GM19238 (cell line): ENCODE measurements around the gene EPOP.

Experiments
- DNase-seq: peaks from one replicate; pipeline ENCODE4 v3.0.0; 2011; ENCODE audit warnings: low spot score; ENCODE audit not compliant: insufficient read length

The EPOP gene

DNA sequence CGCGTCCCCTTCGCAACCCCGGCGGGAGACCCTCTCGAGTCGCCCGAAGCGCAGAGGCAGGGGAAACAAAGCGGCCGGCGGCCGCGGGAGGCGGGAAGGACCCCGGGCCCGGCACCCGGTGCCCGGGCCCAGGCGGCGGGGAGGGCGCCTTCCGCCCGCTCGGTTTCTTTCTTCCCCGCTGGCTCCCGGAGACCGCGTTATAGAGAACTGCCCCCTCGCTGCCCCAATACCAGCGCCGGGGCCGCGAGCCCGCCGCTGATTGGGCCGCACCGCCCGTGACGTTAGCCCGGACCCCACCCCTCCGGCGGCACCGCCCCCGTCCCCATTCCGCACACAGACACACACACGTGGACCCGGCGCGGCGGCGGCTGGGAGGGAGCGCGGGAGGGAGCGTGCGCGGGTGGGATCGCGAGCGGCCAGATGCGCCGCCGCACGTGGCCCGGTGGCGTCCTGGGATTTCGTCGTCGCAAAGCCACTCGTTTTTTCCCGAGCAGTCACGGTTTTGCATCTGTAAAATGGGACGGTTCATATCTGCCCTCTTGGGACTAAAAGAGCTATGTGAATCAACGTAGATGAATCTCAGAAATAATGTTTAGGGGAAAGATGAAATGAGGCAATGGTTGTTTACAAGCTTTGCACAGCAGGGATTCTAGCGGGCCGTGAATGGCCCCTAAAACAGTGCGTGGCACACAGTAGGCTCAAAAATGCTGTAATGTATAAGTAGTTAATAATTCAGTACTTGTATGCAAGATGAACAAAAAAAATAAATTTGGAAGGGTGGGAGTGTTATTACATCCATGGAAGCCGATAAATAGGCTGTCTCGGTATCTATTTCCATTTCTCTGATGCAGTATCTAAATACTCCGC lies at the start of gene EPOP:
EPOP (minus strand) TSS at position 209 of the 867 bp plus-strand sequence. CDS start 462 bp downstream, outside the sequence.
- peak; percentile 79 for DNase-seq

DNA sequence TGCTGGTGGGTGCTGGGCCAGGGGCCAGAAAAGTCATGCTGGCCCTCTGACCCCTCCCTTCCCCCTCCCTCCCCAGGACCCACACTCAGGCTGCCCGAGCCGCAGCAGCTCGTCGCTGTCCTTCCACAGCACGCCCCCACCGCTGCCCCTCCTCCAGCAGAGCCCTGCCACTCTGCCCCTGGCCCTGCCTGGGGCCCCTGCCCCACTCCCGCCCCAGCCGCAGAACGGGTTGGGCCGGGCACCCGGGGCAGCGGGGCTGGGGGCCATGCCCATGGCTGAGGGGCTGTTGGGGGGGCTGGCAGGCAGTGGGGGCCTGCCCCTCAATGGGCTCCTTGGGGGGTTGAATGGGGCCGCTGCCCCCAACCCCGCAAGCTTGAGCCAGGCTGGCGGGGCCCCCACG lies 47.0 kb upstream of the EPOP start:
- DNase-seq: no peak

DNA sequence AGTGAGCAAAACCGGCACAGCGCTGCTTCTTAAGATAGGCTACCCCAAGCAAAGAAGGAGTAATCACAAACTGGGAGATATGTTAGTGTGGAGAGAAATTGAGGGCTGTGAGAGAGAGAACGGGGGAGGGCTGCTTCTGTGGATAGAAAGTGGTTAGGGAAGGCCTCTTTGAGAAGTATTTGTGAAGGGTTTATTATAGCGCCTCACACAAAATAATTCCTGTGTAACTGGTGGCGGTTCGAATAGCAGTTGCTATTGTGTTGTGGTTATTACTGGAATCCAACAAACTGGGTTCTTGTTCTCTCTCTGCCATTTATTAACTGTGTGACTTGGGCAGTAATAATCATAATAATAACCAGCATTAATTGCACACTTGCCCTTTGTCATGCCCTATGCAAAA lies 46.2 kb upstream of the EPOP start:
- DNase-seq: no peak

DNA sequence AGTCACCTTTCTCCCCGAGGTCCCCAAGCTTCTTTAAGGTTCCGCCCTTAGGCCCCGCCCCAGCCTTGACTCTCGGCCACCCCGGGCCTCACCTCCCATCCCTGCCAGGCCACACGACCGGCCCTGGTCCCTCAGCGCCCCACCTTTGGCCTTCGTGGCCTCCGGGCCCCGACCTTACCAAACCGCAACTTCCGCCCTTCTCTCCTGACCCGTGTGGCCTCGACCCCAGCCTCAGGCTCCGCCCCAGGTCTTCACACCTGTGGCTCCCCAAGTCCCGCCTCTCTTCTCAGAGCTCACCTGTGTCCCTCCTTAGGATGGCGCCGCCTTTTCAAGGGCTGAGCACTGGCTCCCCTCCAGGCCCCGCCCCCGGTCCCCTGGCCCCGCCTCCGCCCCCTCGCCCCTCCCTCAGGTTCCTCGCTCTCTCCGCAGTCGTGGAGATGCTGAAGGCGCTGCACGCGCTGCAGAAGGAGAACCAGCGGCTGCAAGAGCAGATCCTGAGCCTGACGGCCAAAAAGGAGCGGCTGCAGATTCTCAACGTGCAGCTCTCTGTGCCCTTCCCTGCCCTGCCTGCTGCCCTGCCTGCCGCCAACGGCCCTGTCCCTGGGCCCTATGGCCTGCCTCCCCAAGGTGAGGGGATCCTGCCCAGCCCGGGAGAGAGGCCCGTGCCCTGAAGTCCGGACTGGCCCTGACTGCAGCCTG lies 45.3 kb upstream of the EPOP start:
- DNase-seq: no peak

DNA sequence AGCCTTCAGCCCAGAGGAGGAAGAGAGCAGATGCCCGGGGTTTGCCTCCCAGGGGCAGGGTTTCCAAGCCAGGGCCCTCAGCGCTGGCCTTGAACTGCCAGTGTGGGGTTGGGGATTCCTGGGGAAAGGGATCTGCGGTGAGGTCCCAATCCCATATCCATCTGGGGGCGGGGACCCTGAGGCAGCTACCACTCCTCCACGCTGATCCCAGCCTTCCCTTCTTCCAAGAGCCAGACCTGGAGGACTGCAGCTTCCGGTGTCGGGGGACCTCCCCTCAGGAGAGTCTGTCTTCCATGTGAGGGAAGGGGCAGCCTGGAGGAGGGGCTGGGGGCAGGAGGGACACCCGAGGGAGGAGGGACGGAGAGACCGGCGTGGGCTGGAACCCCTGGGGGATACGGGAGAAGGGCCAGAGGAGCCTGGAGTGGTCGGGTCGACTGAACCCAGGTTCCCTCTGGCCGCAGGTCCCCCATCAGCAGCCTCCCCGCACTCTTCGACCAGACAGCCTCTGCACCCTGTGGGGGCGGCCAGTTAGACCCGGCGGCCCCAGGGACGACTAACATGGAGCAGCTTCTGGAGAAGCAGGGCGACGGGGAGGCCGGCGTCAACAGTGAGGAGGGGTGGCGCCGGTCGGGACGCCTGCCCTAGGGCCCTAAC lies 44.7 kb upstream of the EPOP start:
- no peak for DNase-seq

DNA sequence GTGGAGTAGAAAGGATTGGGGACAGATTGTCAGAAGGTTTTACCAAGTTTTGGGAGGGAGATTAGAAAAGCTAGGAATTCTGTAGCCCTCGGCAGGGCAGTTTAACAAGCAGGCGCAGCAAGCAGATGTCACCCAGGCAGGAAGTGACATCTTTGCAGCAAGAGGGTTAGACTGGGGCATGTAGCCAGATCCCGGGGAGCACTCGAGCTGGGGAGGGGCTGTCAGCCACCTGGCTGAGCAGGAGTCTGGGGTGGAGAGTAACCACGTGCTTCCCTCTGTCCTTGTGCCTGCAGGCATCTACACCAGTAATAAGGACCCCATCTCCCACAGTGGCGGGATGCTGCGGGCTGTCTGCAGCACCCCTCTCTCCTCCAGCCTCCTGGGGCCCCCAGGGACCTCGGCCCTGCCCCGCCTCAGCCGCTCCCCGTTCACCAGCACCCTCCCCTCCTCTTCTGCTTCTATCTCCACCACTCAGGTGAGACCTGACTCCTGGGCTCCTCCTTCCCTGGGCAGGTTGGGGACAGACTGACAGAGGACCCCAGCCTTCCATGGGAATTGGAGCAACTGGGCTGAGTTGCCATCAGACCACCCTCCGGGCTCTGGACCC lies 42.5 kb upstream of the EPOP start:
- DNase-seq: no peak

DNA sequence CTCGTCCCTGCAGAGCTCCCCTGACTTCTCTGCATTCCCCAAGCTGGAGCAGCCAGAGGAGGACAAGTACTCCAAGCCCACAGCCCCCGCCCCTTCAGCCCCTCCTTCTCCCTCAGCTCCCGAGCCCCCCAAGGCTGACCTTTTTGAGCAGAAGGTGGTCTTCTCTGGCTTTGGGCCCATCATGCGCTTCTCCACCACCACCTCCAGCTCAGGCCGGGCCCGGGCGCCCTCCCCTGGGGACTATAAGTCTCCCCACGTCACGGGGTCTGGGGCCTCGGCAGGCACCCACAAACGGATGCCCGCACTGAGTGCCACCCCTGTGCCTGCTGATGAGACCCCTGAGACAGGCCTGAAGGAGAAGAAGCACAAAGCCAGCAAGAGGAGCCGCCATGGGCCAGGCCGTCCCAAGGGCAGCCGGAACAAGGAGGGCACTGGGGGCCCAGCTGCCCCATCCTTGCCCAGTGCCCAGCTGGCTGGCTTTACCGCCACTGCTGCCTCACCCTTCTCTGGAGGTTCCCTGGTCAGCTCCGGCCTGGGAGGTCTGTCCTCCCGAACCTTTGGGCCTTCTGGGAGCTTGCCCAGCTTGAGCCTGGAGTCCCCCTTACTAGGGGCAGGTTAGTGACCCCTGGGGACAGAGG lies 41.7 kb upstream of the EPOP start:
- no peak for DNase-seq

DNA sequence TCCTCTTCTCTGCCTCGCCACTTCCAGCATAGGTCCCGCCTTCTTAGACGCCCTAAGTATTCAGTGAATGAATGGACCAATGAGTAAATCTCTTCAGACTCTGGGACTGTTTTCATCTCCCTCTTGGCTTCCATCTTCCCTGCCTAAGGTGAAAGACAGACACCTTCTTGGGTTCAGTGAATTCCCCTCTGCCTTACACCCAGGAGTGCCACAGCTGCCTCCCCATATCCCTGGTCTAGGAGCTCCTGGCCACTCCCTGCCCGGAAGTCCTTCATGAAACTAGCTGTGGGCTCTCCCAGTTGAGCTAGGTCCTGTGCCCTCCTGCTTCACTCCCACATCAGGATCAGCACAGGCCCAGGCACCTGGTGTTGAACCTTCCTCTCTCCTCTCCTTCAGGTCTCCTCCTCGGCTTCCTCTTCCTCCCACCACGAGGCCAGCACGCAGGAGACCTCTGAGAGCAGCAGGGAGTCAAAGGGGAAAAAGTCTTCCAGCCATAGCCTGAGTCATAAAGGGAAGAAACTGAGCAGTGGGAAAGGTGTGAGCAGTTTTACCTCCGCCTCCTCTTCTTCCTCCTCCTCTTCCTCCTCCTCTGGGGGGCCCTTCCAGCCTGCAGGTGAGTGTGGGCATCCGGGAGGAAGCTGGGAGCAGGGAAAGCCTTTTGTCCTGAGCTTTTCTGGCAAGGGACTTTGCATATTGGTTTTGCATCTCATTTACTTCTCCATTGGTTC lies 40.6 kb upstream of the EPOP start:
- no peak for DNase-seq

DNA sequence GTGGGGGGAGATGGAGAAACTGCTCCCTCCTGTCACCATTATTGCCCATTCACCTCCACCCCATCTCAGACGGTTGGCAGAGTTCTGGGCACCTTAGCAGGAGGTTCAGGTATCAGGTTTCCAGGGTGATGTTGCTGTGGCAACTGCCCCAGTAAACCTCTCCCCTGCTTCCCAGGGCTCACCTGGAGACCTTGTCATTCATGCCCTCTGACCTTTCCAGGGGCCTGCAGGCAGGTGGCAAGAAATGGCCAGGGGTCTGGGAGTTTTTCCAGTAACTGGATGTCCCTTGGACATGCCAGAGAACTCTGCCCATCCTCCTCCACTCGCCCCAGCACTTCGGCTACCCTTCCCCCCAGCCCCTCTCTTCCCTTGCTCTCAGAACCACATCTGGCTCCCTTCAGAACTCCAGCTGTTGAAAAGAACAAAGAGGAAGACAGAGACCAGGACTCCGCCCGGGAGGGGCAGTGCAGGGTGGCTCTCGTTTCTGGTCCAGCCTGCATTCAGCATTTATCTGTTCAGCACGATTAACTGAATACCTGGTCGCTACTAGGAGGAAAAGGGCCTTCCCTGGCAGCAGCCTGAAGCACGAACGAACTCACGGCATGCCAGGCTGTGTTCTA lies 38.8 kb upstream of the EPOP start:
- no peak for DNase-seq

DNA sequence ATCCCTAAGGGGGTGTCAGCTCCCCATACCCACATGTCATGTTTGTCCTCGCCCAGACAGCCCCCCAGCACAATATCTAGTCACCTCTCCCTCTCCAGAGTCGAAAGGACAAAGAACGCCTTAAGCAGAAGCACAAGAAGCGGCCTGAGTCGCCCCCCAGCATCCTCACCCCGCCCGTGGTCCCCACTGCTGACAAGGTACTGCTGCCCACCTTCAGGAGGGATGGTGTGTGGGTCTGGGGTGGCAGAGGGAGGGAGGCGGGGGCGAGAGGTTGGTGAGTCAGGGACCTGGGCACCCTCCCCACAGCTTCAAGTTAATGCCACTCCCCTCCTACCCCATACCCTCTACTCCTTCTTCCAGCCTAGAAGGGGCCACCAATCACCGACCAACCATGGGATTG lies 37.8 kb upstream of the EPOP start:
- DNase-seq: no peak

DNA sequence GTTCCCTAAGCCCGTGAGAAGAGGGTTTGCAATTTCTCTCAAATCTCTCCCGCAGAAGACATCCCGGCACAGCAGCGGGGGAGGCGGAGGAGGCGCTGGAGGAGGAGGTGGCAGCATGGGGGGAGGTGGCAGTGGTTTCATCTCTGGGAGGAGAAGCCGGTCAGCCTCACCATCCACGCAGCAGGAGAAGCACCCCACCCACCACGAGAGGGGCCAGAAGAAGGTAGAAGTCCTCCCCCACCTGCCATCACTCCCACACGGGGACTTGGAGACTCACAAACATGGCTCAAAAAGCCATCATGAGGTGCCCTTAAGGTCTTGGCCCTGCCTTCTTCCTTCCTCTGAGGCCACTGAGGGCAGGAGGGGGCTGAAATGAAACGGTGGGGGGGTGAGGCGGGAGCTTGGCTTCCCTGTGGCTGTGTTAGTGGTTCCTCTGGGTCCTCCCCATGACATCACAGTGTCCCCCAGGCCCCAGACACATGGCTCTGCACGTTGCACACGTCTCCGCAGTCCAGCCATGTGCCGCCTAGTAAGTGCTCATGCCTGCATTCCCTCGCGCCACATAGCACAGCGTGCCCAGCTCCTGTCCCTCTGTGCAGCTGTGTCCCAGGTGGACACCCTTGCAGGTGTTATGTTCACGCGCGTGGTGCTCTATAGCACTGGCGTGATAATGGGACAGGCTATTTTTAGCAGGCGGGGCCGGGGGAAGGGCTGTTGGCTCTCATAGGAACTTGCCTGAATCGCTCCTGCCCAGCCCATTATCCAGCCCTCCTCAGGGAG lies 37.2 kb upstream of the EPOP start:
- DNase-seq: no peak

DNA sequence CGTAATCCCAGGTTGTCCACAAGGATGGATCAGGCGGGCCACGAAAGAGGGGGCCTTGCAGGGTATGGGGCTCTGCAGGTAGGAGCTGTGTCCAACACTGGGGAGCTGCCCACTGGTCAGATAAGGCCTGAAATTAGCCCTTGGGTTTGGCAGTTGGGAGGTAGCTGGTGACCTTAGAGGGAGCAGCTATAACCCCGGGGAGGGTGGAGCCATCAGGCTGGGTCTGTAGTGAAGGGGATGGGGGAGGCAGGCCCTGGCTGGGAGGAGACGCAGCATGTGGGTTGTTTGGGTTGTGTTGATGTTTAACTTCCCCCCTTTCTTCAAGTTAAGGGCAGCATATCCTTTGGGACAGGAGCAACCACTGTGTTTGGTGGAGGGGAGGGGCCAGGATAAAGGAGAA lies 36.2 kb upstream of the EPOP start:
- DNase-seq: no peak

DNA sequence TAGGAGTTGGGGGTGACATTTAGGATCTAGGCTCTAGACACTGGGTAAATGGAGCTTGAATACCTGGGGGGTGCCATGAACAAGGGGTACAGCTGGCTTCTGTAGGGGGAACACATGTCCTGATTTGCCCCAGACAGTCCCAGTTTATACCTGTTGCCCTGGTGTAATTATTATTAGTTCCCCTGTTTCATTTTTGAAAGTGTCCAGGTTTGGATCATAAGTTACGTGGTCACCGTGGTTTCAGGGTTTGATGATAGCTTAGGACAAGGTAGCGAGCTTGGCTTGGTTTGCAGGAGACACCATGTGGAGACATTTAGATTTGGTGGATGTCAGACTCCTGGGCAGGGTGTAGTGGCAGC lies 35.8 kb upstream of the EPOP start:
- DNase-seq: no peak

DNA sequence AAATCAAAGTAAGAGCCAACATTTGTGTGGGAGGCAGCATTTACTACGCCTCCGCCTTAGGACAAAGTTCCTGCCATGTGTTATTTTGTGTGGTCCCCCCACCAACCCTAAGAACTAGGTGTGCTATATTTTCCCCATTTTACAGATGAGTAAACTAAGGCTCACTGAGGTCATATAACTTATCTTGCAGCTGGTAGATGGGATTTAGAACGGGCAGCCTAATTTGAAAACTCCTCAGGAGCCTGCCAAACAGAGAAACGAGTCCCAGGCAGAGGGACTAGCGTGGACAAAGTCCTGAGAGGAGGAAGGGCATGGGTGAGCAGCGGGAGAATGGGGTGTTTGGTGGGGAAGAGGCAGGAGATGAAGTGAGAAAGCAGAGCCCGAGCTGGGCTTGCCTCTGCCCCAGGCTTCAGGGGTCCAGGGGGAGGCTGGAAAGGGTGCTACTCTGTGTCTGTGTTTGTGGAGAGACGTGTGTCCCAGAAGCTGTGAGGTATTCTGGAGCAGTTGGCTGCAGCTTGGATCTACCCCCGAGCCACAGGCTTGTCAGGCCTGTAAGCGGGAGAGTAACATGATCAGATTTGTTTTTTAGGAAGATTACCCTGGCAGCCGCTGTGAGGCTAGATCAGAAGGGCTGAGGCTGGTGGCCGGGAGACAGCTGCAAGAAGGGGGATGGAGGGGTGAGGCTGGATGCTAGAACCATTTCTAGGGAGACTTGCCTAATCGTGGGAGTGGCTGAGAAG lies 35.3 kb upstream of the EPOP start:
- no peak for DNase-seq

DNA sequence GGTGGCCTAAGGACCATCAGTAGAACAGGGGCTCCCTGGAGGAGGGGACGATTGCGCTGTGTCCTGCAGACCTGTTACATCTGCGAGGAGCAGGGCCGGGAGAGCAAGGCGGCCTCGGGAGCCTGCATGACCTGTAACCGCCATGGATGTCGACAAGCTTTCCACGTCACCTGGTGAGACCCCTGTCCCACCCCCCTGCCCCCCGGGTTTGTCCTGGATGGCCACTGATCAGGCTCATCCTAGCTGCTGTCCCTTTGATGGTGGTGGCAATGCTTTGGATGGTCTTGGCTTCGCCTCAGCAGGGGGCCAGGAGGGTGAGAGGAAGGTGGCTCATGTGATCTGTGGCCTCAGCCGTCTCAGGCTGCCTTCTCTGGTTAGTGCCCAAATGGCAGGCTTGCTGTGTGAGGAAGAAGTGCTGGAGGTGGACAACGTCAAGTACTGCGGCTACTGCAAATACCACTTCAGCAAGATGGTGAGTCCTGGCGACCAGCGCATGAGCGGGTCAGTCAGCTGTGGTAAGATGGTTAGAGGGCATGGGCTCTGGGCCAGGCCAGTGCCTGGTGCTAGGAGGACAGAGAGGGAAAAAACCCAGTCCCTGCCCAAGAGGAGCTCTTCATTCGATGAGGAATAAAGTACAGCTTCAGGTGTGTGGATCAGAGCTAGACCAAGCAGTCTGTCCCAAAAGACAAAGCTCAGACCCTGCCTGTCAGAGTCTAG lies 34.5 kb upstream of the EPOP start:
- no peak for DNase-seq

DNA sequence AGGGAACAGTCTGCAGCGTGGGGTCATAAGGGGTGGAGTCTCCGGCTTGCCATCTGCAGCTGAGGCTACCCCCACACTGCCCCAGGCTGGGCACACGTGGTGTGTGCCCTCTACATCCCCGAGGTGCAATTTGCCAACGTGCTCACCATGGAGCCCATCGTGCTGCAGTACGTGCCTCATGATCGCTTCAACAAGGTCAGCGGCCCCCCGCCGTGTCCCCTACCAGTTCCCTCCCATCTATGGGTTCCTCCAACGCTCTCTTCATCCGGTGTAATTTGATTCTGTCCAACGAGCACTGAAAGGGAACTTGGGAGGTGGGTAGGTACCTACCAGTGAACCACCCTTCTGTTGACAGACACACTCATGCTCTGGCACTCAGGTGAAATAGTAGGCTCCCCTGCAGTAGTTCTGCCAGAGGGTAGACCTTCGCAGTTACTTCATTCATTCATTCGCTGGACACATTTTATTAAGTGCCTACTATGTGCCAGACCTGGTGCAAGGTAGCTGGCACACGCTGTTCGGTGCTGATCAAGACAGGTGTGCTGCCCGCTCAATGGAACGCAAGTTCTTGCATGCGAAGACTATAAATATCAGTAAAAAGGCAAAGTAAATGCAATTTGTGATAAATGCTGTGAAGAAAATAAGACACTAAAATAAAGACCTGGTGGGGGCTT lies 33.1 kb upstream of the EPOP start:
- no peak for DNase-seq

DNA sequence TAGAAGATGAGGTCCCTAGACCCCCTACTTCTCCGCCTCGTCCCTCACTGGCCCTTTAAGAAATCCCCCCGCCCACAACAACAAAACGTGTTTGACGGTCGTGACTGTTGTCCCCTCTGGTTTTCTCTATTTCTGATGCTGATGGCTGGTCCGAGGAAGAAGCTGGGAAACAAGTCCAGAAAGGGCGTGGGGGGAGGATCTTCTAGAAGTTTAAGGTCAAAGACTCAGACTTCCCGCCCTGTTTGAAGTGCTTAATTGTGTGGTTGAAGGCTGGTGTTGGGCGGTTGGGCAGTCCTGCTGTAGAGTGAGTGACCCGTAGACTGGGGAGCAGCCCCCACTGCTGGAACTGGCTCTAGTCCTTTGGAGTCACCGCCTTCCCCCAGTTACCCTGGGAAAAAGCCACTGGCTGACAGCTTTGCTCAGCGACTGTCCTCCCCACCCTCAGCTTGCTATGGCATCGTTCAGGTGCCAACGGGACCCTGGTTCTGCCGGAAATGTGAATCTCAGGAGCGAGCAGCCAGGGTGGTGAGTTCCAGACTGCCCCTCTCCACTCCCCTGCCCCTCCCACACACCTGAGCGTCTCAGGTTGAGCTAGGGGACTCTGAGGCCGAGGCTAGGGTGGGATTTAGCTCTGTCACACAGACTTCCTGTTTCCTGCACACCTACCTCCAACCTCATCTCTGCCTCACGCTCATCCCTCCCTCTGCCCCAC lies 31.9 kb upstream of the EPOP start:
- DNase-seq: no peak
